IMR-90 (cell line): ENCODE data around the gene ADH1C. TPM values are rescaled to one million over a fixed set of nuclear protein-coding genes. Genes with fewer than 3 reads are reported as not detected.

Experiments
- ATAC-seq: fragments of 200-7000 bp; cut with Tn5 transposase; 2 replicates; pipeline ENCODE4 v1.9.1; 2020; ENCODE audit warnings: low read depth, mild to moderate bottlenecking, moderate library complexity
- BruUV-seq: library from RNA; stranded (reverse); fragments of 400-500 nt; replicated peaks from 2 replicates; lab custom pipeline; 2021; lab: Mats Ljungman, UMichigan
- CTCF ChIA-PET: fragments of 300-600 bp; formaldehyde crosslinking; extraction: SDS; loops from one replicate; lab custom pipeline; 2021; ENCODE audit warnings: antibody characterized with exemption; lab: Yijun Ruan, JAX
- POLR2A ChIA-PET: fragments of 300-600 bp; sonication (Branson Sonifier 250); formaldehyde crosslinking; loops from one replicate; lab custom pipeline; 2022; ENCODE audit warnings: antibody characterized with exemption; ENCODE audit not compliant: unreplicated experiment; lab: Charles Lee
- DNase-seq: peaks from one replicate; pipeline ENCODE4 v3.0.0; 2013
- H2AFZ ChIP-seq: replicated peaks from 2 replicates; pipeline ENCODE3; 2013; ENCODE audit warnings: low read length, mild to moderate bottlenecking; ENCODE audit not compliant: poor library complexity
- H2AK5ac ChIP-seq: 2 replicates; pipeline ENCODE4 v1.6.1; 2013; ENCODE audit warnings: low read depth, low read length, inconsistent platforms
- H2AK9ac ChIP-seq: replicated peaks from 2 replicates; pipeline ENCODE3; 2013; ENCODE audit warnings: mild to moderate bottlenecking, low read depth, low read length, moderate library complexity; ENCODE audit not compliant: poor library complexity
- H2BK120ac ChIP-seq: 2 replicates; pipeline ENCODE4 v1.6.1; 2013; ENCODE audit warnings: low read depth, low read length, inconsistent platforms
- H2BK15ac ChIP-seq: 3 replicates; pipeline ENCODE4 v1.6.1; 2013; ENCODE audit warnings: low read depth, low read length, inconsistent platforms
- H2BK20ac ChIP-seq: 2 replicates; pipeline ENCODE4 v1.6.1; 2013; ENCODE audit warnings: low read depth, mild to moderate bottlenecking, inconsistent platforms, low read length, moderate library complexity
- H2BK5ac ChIP-seq: 2 replicates; pipeline ENCODE4 v1.6.1; 2013; ENCODE audit warnings: mild to moderate bottlenecking, low read depth, low read length, inconsistent platforms; ENCODE audit not compliant: poor library complexity, severe bottlenecking
- H3K14ac ChIP-seq: replicated peaks from 2 replicates; pipeline ENCODE4 v1.6.1; 2013; ENCODE audit warnings: low read depth, low read length, inconsistent platforms
- H3K18ac ChIP-seq: 2 replicates; pipeline ENCODE4 v1.6.1; 2013; ENCODE audit warnings: low read depth, low read length, control low read depth
- H3K23ac ChIP-seq: 2 replicates; pipeline ENCODE4 v1.6.1; 2013; ENCODE audit warnings: low read depth, low read length, inconsistent platforms
- H3K27ac ChIP-seq: 2 replicates; pipeline ENCODE4 v1.5.1; 2013; ENCODE audit warnings: mild to moderate bottlenecking, control low read depth, low read length; ENCODE audit not compliant: insufficient read depth
- H3K27me3 ChIP-seq: 2 replicates; pipeline ENCODE4 v1.6.1; 2013; ENCODE audit warnings: low read length; ENCODE audit not compliant: control insufficient read depth, insufficient read depth
- H3K36me3 ChIP-seq: 2 replicates; pipeline ENCODE4 v1.6.1; 2013; ENCODE audit warnings: low read length, mixed read lengths; ENCODE audit not compliant: control insufficient read depth, insufficient read depth
- H3K4ac ChIP-seq: 2 replicates; pipeline ENCODE4 v1.6.1; 2013; ENCODE audit warnings: low read depth, low read length, inconsistent platforms
- H3K4me1 ChIP-seq: 2 replicates; pipeline ENCODE4 v1.6.1; 2013; ENCODE audit warnings: low read length, mixed read lengths; ENCODE audit not compliant: control insufficient read depth, insufficient read depth
- H3K4me2 ChIP-seq: 2 replicates; pipeline ENCODE4 v1.6.1; 2013; ENCODE audit warnings: low read depth, mild to moderate bottlenecking, control low read depth, low read length, moderate library complexity
- H3K4me3 ChIP-seq: 2 replicates; pipeline ENCODE4 v1.5.1; 2013; ENCODE audit warnings: low read depth, mild to moderate bottlenecking, control low read depth, low read length, moderate library complexity; ENCODE audit not compliant: insufficient read depth
- H3K56ac ChIP-seq: 2 replicates; pipeline ENCODE4 v1.6.1; 2013; ENCODE audit warnings: low read length, inconsistent platforms; ENCODE audit not compliant: insufficient read depth; ENCODE audit errors: extremely low read depth
- H3K79me1 ChIP-seq, 2 experiments: 2 replicates each; pipeline ENCODE4 v1.6.1; 2013; ENCODE audit warnings: low read length in 2 of 2, inconsistent platforms in 1 of 2, low read depth in 1 of 2
- H3K9ac ChIP-seq: 2 replicates; pipeline ENCODE4 v1.6.1; 2013; ENCODE audit warnings: low read depth, low read length, control low read depth
- H3K9me1 ChIP-seq: 2 replicates; pipeline ENCODE4 v1.6.1; 2013; ENCODE audit warnings: low read length, inconsistent platforms; ENCODE audit not compliant: insufficient read depth
- H3K9me3 ChIP-seq: 2 replicates; pipeline ENCODE4 v1.6.1; 2013; ENCODE audit warnings: low read length; ENCODE audit not compliant: control insufficient read depth, insufficient read depth
- H4K20me1 ChIP-seq: 2 replicates; pipeline ENCODE4 v1.6.1; 2013; ENCODE audit warnings: low read length, inconsistent platforms; ENCODE audit not compliant: insufficient read depth
- H4K5ac ChIP-seq: 2 replicates; pipeline ENCODE4 v1.6.1; 2013; ENCODE audit warnings: mild to moderate bottlenecking, low read depth, low read length, control low read depth
- H4K8ac ChIP-seq, 2 experiments: 2 replicates each; pipeline ENCODE4 v1.6.1; 2013; ENCODE audit warnings: low read depth in 2 of 2, low read length in 2 of 2, control low read depth in 1 of 2, inconsistent platforms in 1 of 2
- H4K91ac ChIP-seq: 2 replicates; pipeline ENCODE4 v1.6.1; 2013; ENCODE audit warnings: low read depth, low read length, inconsistent platforms; ENCODE audit not compliant: insufficient read depth
- MAFK ChIP-seq: IDR thresholded peaks from 2 replicates; pipeline ENCODE4 v1.6.1; 2012; ENCODE audit warnings: low read depth, low read length, improper control_type of control experiment
- NFE2L2 ChIP-seq: fragments of 150-350 bp; IDR thresholded peaks from 2 replicates; pipeline ENCODE4 v1.6.1; 2016; ENCODE audit warnings: low read depth, mild to moderate bottlenecking, low read length
- RCOR1 ChIP-seq: IDR thresholded peaks from 2 replicates; pipeline ENCODE4 v1.6.1; 2012; ENCODE audit warnings: mild to moderate bottlenecking, low read length, improper control_type of control experiment; ENCODE audit not compliant: insufficient replicate concordance
- WGBS, 2 experiments: methylation state at CpG; one replicate each; pipeline versions ENCODE4 v1.1.5 to v1.1.7; 2013; ENCODE audit warnings: missing lambda C conversion rate in 2 of 2; ENCODE audit not compliant: insufficient read length in 1 of 2; ENCODE audit errors: extremely low coverage in 2 of 2; 5-methylcytosine and 5-hydroxymethylcytosine counted together
- dilution Hi-C: fragments of 300-500 bp; cut with HindIII; formaldehyde crosslinking; loops from one replicate; pipeline ENCODE4 v1.14.3; 2018; ENCODE audit warnings: low sequenced_read_pairs; ENCODE audit not compliant: unreplicated experiment
- in situ Hi-C: fragments of 300-500 bp; cut with MboI; formaldehyde crosslinking; loops from 3 replicates; pipeline ENCODE4 v1.14.3; 2019; ENCODE audit warnings: low sequenced_read_pairs, inconsistent platforms, mixed read lengths
- intact Hi-C: fragments of 100-400 bp; cut with micrococcal nuclease; formaldehyde crosslinking; loops from 2 replicates; pipeline ENCODE4 v1.10.0; 2022
- polyA plus RNA-seq, 3 experiments: library from polyadenylated mRNA; depleted of rRNA; stranded (reverse); fragments of >200 nt; gene quantifications; 2 replicates each; pipeline ENCODE4 v1.2.3, GENCODE V29; 2012; ENCODE audit warnings: low replicate concordance in 1 of 3
- total RNA-seq: library from RNA; depleted of rRNA; stranded (reverse); fragments of >200 nt; gene quantifications from 2 replicates; pipeline ENCODE4 v1.2.3, GENCODE V29; 2012

Gene ADH1C
- total and polyA plus RNA-seq, 2 of the 4 experiments (the other 2 are of a cell fraction), result 0.26 TPM; not detected in 1

DNA sequence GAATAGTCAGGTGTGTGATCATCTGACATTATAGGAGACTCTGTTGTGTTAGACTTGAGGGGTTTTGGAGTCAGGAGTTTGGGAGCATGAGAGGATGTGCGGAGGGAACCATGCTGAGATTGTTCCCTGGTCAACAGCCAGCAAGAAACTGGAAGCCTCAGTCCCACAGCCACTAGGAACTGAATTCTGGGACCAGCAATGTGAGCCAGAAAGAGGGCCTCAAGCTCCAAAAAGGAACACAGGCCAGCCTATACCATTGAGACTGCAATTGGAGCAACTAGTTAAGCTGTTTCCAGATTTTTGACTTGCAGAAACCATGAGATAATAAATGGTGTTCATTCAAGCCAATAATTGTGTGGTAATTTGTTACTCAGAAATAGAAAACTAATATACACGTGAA is 22.7 kb downstream of the ADH1C start:
- Histone ChIP-seq H2BK20ac (no peak overlapping the region), H3K27ac (peak overlapping the region; percentile 3; the same call in 1 of the 2 replicates), H4K20me1 (no peaks in the 10 kb centered on the region), H2AK5ac (no peak overlapping the region), H3K36me3 (no peaks in the 10 kb centered on the region), H4K5ac (peak overlapping the region; percentile 59; the same call in 1 of the 2 replicates), H3K18ac (peak overlapping the region; percentile 70), H3K14ac (0 out of 2 replicates have a peak overlapping the region, but pooled peaks have one; percentile 32), H3K27me3 (no peaks in the 10 kb centered on the region; the same call in 1 of the 2 replicates), H3K56ac (no peak overlapping the region), H3K4ac (no peak overlapping the region), H2AK9ac (no peak overlapping the region), H4K8ac (no peak overlapping the region), H3K9ac (no peak overlapping the region), H3K4me2 (no peak overlapping the region), H2BK15ac (peak overlapping the region; percentile 44; the same call in 1 of the 3 replicates), H4K91ac (no peak overlapping the region), H2BK5ac (no peak overlapping the region), H3K9me1 (no peaks in the 10 kb centered on the region), H2BK120ac (0 out of 2 replicates have a peak overlapping the region, but pooled peaks have one; percentile 33), H3K9me3 (peaks cover 8% of the 10 kb centered on the region; the same call in 1 of the 2 replicates), H2AFZ (no peak overlapping the region), H3K23ac (no peak overlapping the region), H3K79me1 (no peaks in the 10 kb centered on the region), H3K4me1 (no peaks in the 10 kb centered on the region; the same call in 1 of the 2 replicates), H3K4me3 (no peak overlapping the region)
- ChIA-PET POLR2A (no interaction called here), CTCF (no interaction called here)
- ATAC-seq (no peak), DNase-seq (no peak)
- in situ Hi-C loops, result no loop called here
- dilution Hi-C loops, result no loop called here
- TF ChIP-seq MAFK, result no peak
- no peak for TF ChIP-seq RCOR1
- TF ChIP-seq NFE2L2, result no peak
- no CpG with 5 or more reads among the region's 2 CpGs for WGBS, 2 experiments
- BruUV-seq, result no TSS peak
- intact Hi-C loops, result loop anchor here (5.0 kb wide), 1 partner anchor 52 kb away; no protein-coding TSS in a partner anchor
